ENCODE data around the gene NUP62. TPM values are rescaled to one million over a fixed set of nuclear protein-coding genes. Genes with fewer than 3 reads are reported as not detected.
"Not testable (repeated sequence)": the region's sequence is repeated elsewhere in the genome, so short reads cannot be mapped to it uniquely, and the experiment has no call there.

The NUP62 gene
- polyA plus RNA-seq, 5 donors, result 52.9 to 69.1 (median 62.4) TPM

DNA sequence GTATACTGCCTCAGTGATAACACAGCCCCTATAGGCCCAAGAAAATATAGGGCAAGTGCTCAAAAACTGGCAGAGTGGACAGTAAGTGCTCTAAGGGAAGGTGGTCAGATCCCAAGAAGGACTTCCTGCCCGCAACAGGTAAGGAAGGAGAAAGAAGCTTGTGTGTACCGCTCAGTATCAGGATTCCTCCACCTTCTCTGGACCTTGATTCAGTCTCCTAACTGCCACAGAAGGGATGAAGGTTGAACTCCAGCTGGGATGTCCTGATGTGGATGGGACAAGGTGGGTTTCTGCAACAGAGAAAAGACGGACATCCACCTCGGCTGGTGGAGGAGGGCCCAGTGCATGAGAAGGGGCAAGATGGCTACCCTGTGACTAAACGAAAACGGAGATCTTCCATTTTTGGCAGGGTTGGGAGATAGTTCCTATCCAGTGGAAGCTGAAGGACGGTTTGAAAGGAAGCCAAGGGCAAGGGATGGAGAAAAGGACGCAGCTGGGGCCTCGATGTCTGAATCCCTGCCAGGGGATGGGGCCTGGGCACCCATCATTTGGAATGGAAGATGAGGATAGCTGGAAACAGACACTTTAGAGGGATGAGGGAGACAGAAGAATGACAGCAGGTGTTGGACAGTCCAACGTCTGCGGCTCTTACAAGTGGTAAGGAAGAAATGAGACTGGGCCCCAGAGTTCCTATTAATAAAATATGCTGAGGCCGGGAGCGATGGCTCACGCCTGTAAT, 1.6 kb downstream of the NUP62 start:
- no peak for DNase-seq

GRCh38 chr19:49926515-49926914, 2.8 kb downstream of the NUP62 start:
- no peak for DNase-seq

- DNase-seq, result no peak
Measured at GRCh38 chr19:49925486-49925885, 3.8 kb downstream of the NUP62 start.

GRCh38 chr19:49924881-49925210, 4.5 kb downstream of the NUP62 start:
- not testable (repeated sequence) for DNase-seq

DNA sequence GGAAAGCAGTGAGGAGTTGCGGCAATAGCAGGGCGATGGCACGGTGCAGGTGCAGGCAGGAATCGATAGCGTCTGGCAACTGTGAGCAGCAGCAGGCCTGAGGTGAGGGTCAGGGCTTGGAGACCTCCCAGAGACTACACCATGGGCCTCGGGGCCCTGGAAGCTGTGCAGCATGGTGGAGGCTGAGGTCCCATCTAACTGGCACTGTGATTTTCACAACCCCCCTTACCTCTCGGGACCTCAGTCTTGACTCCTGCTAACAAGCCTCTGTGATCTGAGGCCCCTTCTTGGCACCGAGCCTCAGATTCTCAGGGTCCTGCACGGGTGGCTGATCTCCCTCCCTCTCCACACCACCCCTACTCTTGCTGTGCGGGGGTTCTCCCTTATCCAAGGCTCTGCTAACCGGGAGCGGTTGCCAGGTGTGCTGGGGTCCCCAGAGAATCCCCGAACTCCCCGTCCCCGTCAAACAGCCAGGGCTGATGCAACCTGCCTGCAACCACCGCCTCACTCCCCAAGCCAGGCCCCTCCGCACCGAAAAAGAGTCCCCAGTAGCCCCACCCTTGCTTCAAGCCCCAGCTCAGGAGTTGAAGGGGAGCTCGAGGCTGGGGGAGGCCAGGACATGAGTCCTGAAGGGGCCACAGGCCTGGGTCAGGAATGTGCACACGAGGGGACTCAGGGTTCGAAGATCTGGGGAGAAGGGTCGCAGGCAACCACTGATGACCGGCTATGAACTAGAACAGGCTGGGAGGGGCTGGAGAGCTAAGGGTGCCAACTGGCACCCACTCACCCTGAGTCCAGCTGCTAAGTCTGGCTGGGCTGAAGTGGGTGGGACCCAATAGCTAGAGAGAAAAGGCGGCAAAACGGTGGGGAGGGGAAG, 5.1 kb downstream of the NUP62 start:
- no peak for DNase-seq

GRCh38 chr19:49923055-49924003, 6.0 kb downstream of the NUP62 start:
- no peak for DNase-seq

GRCh38 chr19:49921871-49922795, 7.2 kb downstream of the NUP62 start:
- no peak for DNase-seq

GRCh38 chr19:49920624-49921363, 8.5 kb downstream of the NUP62 start:
- DNase-seq, result no peak

GRCh38 chr19:49918089-49918488, 11.2 kb downstream of the NUP62 start:
- DNase-seq, result no peak

GRCh38 chr19:49916839-49917733, 12.2 kb downstream of the NUP62 start:
- DNase-seq, result no peak

GRCh38 chr19:49915271-49915670, 14.0 kb downstream of the NUP62 start:
- no peak for DNase-seq

DNA sequence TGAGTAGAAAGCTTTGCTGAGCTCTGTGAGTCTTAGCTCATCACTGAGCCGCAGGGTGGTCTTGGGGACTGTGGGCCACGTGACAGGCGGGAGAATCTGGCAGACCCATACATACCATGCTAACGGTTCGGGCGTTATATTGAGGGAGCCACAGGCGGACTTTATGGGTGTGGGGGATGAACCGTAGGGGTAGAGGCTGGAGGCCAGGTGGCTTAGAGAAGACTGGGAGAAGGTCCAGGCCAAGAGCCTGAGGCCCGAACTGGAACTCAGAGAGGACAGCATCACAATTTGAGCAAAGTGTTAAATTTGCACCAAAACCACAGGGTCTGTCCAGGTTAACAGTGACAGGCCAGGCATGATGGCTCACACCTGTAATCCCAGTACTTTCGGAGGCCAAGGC, 15.6 kb downstream of the NUP62 start:
- no peak for DNase-seq

DNA sequence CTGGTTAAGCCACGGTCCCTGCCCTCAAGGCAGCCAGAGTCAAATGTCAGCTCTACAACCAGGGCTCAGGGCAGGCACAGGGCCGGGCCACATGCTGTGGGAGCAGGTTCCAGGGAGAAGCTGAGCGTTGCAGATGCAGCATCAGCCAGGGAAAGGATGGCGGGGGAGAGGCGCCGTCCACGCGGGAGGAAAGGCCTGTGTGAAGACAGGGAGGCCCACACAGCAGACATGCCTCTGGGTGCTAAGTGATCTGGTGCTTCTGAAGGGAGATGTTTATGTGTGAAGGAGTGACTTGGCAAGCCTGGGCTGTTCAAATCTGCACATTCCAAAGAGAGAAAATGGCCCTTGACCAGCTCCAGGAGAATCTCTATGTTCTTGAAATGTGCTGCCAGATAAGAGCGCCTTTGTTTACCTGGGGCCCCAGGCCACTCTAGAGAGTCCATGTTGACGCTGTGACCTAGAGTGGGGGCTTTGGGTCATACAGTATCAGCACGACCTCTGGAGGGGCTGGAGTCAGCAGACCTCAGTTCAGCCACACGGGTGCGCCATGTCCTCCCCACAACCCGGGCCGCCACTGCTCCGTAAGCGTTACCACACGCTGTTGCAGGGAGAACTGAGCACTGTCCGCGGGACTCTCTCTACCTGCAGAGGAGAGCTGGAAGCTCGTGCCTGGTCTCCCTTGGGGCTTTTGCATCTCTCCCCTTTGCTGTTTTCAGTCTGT, 16.2 kb downstream of the NUP62 start:
- no peak for DNase-seq

DNA sequence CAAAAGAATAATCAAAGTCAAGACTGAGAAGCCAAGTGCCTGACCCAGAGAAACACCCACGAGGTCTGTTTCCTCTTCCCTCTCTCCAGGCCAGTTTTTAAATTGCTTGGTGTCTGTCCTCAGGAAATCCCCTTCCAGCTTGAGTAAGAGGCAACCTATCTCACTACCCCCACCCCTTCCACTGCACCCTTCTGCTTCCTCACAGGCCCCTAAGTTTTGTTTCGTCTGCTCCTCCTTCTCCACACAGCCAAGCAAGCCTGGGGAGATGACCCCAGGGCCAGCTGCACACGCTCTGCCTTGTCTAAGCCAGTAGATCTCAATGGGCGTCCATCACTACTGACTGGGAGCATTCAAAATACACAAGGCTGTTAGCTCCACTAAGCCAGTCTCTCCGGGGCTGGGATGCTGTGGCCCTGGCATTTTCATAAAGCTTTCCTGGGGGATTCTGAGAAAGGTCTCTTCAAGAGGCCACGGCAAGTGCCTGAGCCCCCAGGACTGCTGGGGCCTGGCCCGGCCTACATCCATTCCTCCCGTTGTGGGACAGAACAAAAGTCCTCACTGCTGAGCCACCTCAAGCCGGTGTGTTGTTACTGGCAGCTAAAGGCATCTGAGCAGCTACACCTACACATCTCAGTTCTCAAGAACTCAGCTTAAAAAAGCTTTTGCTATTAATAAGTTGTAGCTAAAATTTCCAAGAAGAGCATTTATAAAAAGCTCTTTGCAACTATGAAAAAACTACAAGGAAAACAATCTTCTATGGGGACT, 17.7 kb downstream of the NUP62 start:
- no peak for DNase-seq

- DNase-seq, result no peak
Measured at GRCh38 chr19:49910179-49910578, 19.1 kb downstream of the NUP62 start.

DNA sequence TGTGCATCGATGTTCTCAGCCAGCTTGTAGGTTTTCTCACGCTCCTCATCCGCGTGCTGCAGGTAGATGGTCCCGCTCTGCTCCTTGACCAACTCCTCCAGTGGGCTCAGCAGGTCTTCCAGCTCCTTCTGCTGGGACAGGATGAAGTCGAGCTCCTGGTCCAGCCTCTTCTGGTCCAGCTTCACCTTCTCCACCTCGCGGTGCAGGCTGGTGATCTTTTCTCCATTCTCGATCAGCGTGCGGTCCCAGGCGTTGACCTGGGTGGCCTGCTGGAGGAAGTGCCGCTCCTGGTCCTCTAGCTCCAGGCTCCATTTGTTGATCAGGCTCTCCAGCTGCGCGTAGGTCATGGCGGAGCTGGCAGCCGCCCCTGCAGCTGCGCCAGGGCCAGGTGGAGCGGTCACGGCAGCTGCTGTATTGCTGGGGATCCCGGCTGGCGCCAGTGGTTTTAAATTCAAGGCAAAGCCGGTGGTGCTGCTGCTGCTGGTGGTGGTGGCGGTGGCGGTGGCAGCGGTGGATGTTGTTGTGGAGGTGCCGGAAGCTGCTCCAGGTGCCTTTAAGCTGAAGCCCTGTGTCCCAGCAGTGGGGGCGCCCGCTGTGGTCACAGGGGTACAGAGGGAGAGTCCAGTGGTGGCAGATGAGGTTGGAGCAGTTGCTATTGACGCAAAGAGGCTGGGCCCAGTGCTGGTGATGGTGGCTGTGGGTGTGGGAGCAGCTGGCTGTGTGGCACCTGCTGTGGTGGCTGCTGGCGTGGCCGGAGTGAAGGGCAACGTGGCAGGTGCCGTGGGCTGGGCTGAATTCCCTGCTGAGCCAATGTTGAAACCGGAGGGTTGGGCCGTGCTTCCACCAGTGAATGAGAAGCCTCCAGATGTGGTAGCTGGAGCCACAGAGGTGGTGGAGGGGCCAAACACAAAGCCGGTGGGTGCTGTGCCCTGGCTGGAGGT, 20.6 kb downstream of the NUP62 start:
- no peak for DNase-seq

Data from right lung (tissue), 5 donors.